AG04450 (cell line): ENCODE data around the gene MEGF9. TPM values are rescaled to one million over a fixed set of nuclear protein-coding genes. Genes with fewer than 3 reads are reported as not detected.

Experiments
- CTCF ChIA-PET: fragments of 300-600, 350-600 bp; formaldehyde crosslinking; extraction: SDS; loops from one replicate; lab custom pipeline; 2022; ENCODE audit warnings: antibody characterized with exemption, inconsistent platforms; lab: Charles Lee
- POLR2A ChIA-PET: fragments of 350-600 bp; formaldehyde crosslinking; extraction: SDS; loops from one replicate; lab custom pipeline; 2021; ENCODE audit warnings: antibody characterized with exemption, inconsistent platforms; lab: Yijun Ruan, JAX
- DNase-seq: peaks from one replicate; pipeline ENCODE4 v3.0.0-alpha.2; 2011; ENCODE audit warnings: low read depth, low spot score
- H3K27ac ChIP-seq: one replicate; pipeline ENCODE4 v1.5.1; 2012; ENCODE audit warnings: low read depth, low read length, control low read depth
- H3K27me3 ChIP-seq: one replicate; pipeline ENCODE4 v1.6.0; 2012; ENCODE audit warnings: low read length; ENCODE audit not compliant: control insufficient read depth, insufficient read depth
- H3K4me3 ChIP-seq: 2 replicates; pipeline ENCODE4 v1.5.1; 2011; ENCODE audit warnings: mild to moderate bottlenecking, low read depth, low read length, control low read depth
- H3K9me3 ChIP-seq: 2 replicates; pipeline ENCODE4 v1.5.1; 2012; ENCODE audit warnings: low read length; ENCODE audit not compliant: control insufficient read depth, insufficient read depth
- polyA minus RNA-seq: library from RNA; depleted of rRNA, polyadenylated mRNA; stranded (reverse); fragments of >200 nt; gene quantifications from 2 replicates; pipeline ENCODE4 v1.2.3, GENCODE V29; 2011; rRNA and poly(A)+ RNA removed
- polyA plus RNA-seq: library from polyadenylated mRNA; depleted of rRNA; stranded (reverse); fragments of >200 nt; gene quantifications from 2 replicates; pipeline ENCODE4 v1.2.3, GENCODE V29; 2011; rRNA removed
- TF ChIP-seq, protein P1 (sequence below): IDR thresholded peaks from 2 replicates; pipeline ENCODE4 v1.5.1; 2011; ENCODE audit warnings: low read depth, low read length, control low read depth, inconsistent platforms

MEGF9 gene
- polyA plus RNA-seq (11.4 and 12.9 TPM in 2 replicates), polyA minus RNA-seq (8.2 and 11.6 TPM in 2 replicates)

DNA sequence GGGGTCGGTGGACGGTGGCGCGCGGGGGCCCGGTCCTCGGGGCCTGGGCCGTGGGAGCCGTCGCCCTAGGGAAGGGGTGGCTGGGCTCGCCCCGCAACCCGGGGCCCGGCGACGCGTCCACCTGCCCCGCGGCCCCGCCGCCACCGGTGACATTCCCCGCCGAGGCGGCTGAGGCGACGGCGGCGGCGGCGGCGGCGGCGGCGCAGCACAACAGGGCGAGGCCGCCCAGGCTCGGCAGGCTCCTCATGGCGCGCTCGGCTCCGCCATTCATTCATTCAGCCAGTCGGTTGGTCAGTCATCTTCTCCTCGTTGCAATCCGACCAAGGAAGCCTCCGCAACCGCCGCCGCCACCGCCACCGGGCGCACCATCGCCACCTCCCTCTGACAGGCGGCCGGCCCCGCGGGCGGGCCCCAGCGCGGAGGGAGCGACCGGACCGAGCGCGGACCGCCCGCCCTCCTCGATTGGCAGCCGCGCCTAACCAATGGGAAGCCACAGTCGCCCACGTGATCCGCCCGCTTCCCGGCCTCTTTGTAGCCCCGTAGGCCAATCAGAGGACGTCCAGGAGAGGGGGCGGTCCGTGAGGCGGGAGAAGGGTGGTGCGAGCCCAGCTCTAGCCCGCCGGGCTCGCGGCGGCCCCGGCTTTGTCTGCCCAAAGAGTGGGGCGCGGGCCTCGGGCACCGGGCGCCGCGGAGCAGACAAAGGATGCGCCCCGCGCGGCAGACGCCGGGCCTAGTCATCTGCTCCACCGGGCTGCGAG is at the start of gene MEGF9:
Gene MEGF9, minus strand, starts transcription at position 383 of the 758 bp plus-strand sequence. Its CDS starts 112 bp downstream, at position 271.
- TF ChIP-seq, protein P1, sequence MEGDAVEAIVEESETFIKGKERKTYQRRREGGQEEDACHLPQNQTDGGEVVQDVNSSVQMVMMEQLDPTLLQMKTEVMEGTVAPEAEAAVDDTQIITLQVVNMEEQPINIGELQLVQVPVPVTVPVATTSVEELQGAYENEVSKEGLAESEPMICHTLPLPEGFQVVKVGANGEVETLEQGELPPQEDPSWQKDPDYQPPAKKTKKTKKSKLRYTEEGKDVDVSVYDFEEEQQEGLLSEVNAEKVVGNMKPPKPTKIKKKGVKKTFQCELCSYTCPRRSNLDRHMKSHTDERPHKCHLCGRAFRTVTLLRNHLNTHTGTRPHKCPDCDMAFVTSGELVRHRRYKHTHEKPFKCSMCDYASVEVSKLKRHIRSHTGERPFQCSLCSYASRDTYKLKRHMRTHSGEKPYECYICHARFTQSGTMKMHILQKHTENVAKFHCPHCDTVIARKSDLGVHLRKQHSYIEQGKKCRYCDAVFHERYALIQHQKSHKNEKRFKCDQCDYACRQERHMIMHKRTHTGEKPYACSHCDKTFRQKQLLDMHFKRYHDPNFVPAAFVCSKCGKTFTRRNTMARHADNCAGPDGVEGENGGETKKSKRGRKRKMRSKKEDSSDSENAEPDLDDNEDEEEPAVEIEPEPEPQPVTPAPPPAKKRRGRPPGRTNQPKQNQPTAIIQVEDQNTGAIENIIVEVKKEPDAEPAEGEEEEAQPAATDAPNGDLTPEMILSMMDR, result no peak
- Histone ChIP-seq H3K9me3 (no peaks in the 10 kb centered on the region), H3K4me3 (peak within 1 kb of the TSS; percentile 77), H3K27me3 (no peaks in the 10 kb centered on the region), H3K27ac (peak within 1 kb of the TSS; percentile 49)
- CTCF ChIA-PET, result no interaction called here
- POLR2A ChIA-PET, result interaction anchor here (0.5 to 2.3 kb wide), 5 partner anchors 9 to 70 kb away, joined by 3 to 31 read pairs (median 6); no protein-coding TSS in a partner anchor
- DNase-seq, result peak; percentile 91

DNA sequence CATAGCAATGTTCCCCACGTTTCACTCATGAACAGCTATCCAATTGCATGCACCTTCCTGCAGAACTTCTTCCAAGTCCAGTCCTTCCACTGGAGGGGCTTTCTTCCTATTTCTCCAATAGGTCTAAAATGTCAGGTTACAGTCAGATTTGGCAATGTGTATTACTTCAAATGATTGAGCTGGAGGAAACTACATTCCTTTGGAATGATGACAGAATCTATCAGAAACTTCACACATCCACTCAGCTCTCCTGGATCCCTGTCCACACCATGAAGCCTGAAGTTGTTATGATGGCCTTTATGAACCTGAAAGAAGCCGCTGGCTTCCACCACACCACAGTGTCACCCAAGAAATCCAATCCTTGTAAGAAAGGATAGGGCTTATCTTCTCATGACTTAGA is 46.7 kb upstream of the MEGF9 start:
- POLR2A ChIA-PET, result no interaction called here

DNA sequence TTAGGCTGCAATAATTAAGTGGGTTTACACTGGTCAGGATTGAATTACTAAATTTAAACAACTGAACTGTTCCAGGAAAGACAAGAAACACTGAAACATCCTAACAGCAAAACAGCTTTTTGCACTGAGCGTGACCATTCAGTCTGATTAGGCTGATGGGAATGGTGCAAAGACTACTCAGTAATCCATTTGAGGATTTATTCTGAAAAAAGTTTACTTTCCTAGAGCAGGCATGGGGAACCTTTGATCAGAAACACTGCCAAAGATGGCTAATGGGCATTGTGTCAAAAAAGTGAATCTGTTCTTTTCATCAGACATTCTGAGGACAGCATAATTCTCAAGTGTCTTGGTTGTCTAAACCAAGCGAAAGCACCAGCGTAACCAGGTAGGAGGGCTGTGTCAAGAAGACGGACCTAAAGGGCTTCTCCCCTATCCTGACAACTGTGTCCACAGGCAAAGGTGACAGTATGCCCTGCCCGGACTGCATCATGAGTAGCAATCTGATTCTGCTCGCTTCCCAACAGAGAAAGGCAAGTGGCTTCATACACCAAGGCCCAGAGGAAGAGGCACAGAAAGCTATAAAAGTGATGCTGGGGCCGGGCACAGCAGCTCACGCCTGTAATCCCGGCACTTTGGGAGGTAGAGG is 45.6 kb upstream of the MEGF9 start:
- Histone ChIP-seq H3K27me3 (no peaks in the 10 kb centered on the region), H3K4me3 (no peak overlapping the region), H3K27ac (no peak overlapping the region), H3K9me3 (no peaks in the 10 kb centered on the region)
- ChIA-PET CTCF (interaction anchor here (0.6 to 7.6 kb wide), 5 partner anchors 22 to 300 kb away, joined by 4 to 46 read pairs (median 4); no protein-coding TSS in a partner anchor), POLR2A (no interaction called here)
- no peak for DNase-seq
- TF ChIP-seq, protein P1, result no peak

More for the DNA sequence above, 46.7 kb upstream of the MEGF9 start:
- CTCF ChIA-PET, result interaction anchor here (1.0 to 7.6 kb wide), 5 partner anchors 12 to 311 kb away, joined by 3 to 46 read pairs (median 3); no protein-coding TSS in a partner anchor
- TF ChIP-seq, protein P1, result no peak
- H3K27me3 ChIP-seq, result no peaks in the 10 kb centered on the region
- no peak overlapping the region for H3K4me3 ChIP-seq
- no peak for DNase-seq
- peak overlapping the region; percentile 41 for H3K27ac ChIP-seq
- no peaks in the 10 kb centered on the region for H3K9me3 ChIP-seq

DNA sequence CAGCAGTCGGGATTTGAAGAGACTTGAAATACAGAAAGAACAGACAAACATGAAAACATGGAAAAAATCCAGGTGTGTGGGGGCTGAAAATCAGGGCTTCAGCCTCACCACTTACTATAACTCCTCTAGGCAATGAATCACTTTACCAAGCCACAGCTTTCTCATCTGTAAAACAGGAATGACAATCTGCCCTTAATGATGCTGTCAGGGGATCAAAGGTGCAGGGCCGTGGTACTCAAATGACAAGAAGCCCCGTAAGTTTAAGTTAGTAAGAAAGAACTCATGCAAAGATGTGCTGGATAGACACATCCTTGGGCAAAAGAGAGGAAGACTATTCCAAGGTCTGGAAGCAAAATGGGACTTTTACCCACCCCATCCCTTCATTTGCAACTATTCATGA is 44.3 kb upstream of the MEGF9 start:
- no peak for DNase-seq
- Histone ChIP-seq H3K9me3 (no peaks in the 10 kb centered on the region), H3K27ac (no peak overlapping the region), H3K27me3 (no peaks in the 10 kb centered on the region), H3K4me3 (no peak overlapping the region)
- CTCF ChIA-PET, result interaction anchor here (1.1 to 7.6 kb wide), 5 partner anchors 9 to 641 kb away, joined by 3 to 46 read pairs (median 4); no protein-coding TSS in a partner anchor
- POLR2A ChIA-PET, result no interaction called here
- TF ChIP-seq, protein P1, result no peak
